Subcutaneous preadipocyte (primary cell): ENCODE results near the gene ITGAL. TPM values are rescaled to one million over a fixed set of nuclear protein-coding genes. Genes with fewer than 3 reads are reported as not detected.

Experiments used
- small RNA-seq: library from RNA; depleted of rRNA; stranded (forward); fragments of <200 nt; gene quantifications from one replicate; pipeline ENCODE3, GENCODE V24; 2012
- total RNA-seq: library from RNA; depleted of rRNA; stranded (reverse); fragments of >200 nt; gene quantifications from 2 replicates; pipeline ENCODE4 v1.2.3, GENCODE V29; 2012

ITGAL gene
- total RNA-seq: under 0.01 TPM in 1 of 2 replicates, not detected in the other

GRCh38 chr16:30472328-30472942 lies at the start of gene ITGAL:
Gene ITGAL, plus strand, starts transcription at chr16:30472742. Its CDS starts 96 bp downstream, at chr16:30472838.

GRCh38 chr16:30429678-30430427 lies 42.7 kb upstream of the ITGAL start, which contains the start of gene DCTPP1:
Gene DCTPP1, minus strand, starts transcription at chr16:30430030. Its CDS starts 50 bp downstream, at chr16:30429980.

GRCh38 chr16:30445408-30446202 lies 26.9 kb upstream of the ITGAL start, which contains the start of gene SEPHS2:
Gene SEPHS2, minus strand, starts transcription at chr16:30445874. Its CDS starts 147 bp downstream, at chr16:30445727.

GRCh38 chr16:30526137-30526822 lies 53.7 kb downstream of the ITGAL start, which contains the start of gene ZNF768:
Gene ZNF768, minus strand, starts transcription at chr16:30526566. Its CDS starts 153 bp downstream, at chr16:30526413.

GRCh38 chr16:30534368-30535105 lies 62.0 kb downstream of the ITGAL start, which contains the start of gene ZNF747:
Gene ZNF747, minus strand, starts transcription at chr16:30534858. Its CDS starts 179 bp downstream, at chr16:30534679.

GRCh38 chr16:30557957-30558788 lies 85.6 kb downstream of the ITGAL start, which contains the start of gene ZNF764:
Gene ZNF764, minus strand, starts transcription at chr16:30558374. Its CDS starts 192 bp downstream, at chr16:30558182.

GRCh38 chr16:30571445-30572322 lies 99.1 kb downstream of the ITGAL start, which contains the start of gene ZNF688:
Gene ZNF688, minus strand, starts transcription at chr16:30571714. Its CDS starts 85 bp downstream, at chr16:30571629.

Small RNA genes within 50 kb of the gene (small RNA-seq; reads per million reads assigned to genes)
- gene MIR4518: not detected
- gene RF00019: not detected
- gene RNU7-61P: not detected

Other genes starting within 250 kb of the ITGAL start
- gene NPIPB13, start 224.3 kb upstream of the ITGAL start, total RNA-seq: 0.73 TPM in 1 of 2 replicates, not detected in the other
- gene CD2BP2, start 117.4 kb upstream of the ITGAL start, total RNA-seq: 21.7 and 22.3 TPM in 2 replicates
- gene TBC1D10B, start 102.2 kb upstream of the ITGAL start, total RNA-seq: 38.6 and 47.3 TPM in 2 replicates
- not detected in 2 replicates for gene MYL11, start 97.9 kb upstream of the ITGAL start, total RNA-seq
- gene SEPTIN1, start 90.2 kb upstream of the ITGAL start, total RNA-seq: 0.20 TPM in 1 of 2 replicates, not detected in the other
- gene ZNF48, start 77.3 kb upstream of the ITGAL start, total RNA-seq: 5.5 and 6.5 TPM in 2 replicates
- gene ZNF771, start 65.1 kb upstream of the ITGAL start, total RNA-seq: 9.8 and 12.1 TPM in 2 replicates
- gene DCTPP1, start 42.7 kb upstream of the ITGAL start, total RNA-seq: 20.6 and 22.1 TPM in 2 replicates
- gene SEPHS2, start 26.9 kb upstream of the ITGAL start, total RNA-seq: 6.8 and 7.7 TPM in 2 replicates
- gene ZNF768, start 53.8 kb downstream of the ITGAL start, total RNA-seq: 18.0 and 20.5 TPM in 2 replicates
- 8.1 and 8.4 TPM in 2 replicates for gene ZNF747, start 62.1 kb downstream of the ITGAL start, total RNA-seq
- 4.8 and 7.6 TPM in 2 replicates for gene ZNF764, start 85.6 kb downstream of the ITGAL start, total RNA-seq
- 4.9 and 8.5 TPM in 2 replicates for gene ZNF688, start 99.0 kb downstream of the ITGAL start, total RNA-seq
- gene ZNF785, start 113.0 kb downstream of the ITGAL start, total RNA-seq: 9.4 and 11.4 TPM in 2 replicates
- 5.1 and 5.5 TPM in 2 replicates for gene ZNF689, start 137.6 kb downstream of the ITGAL start, total RNA-seq
- 5.9 and 7.8 TPM in 2 replicates for gene PRR14, start 178.2 kb downstream of the ITGAL start, total RNA-seq
- 13.2 and 32.6 TPM in 2 replicates for gene FBRS, start 185.7 kb downstream of the ITGAL start, total RNA-seq
- 14.0 and 19.4 TPM in 2 replicates for gene SRCAP, start 226.4 kb downstream of the ITGAL start, total RNA-seq